ENCODE data around the gene ST6GAL1. TPM values are rescaled to one million over a fixed set of nuclear protein-coding genes. Genes with fewer than 3 reads are reported as not detected.
A peak's percentile ranks its signal among the peaks of the same experiment; 100 is the strongest.
"Not testable (repeated sequence)": the region's sequence is repeated elsewhere in the genome, so short reads cannot be mapped to it uniquely, and the experiment has no call there.

ST6GAL1 gene
- total RNA-seq, 2 donors from 2014 or later = 41.9 to 53.3 TPM

DNA sequence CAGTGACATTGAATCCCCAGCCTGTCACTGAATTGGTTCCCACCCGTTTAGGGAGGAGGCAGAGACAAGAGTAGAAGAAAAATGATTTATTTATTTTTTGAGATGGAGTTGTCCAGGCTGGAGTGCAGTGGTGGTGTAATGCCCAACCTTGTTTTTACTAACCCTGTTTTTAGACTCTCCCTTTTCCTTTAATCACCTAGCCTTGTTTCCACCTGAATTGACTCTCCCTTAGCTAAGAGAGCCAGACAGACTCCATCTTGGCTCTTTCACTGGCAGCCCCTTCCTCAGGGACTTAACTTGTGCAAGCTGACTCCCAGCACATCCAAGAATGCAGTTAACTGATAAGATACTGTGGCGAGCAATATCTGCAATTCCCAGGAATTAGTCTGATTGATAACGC lies 80.1 kb downstream of the ST6GAL1 start:
- DNase-seq (ENCODE audit: low spot score); intact Hi-C loops (cut with DNase I): not testable (repeated sequence)

GRCh38 chr3:187011915-187012314 lies 81.6 kb downstream of the ST6GAL1 start:
- intact Hi-C loops (cut with DNase I) = no loop called here
- no peak for DNase-seq (ENCODE audit: low spot score)

DNA sequence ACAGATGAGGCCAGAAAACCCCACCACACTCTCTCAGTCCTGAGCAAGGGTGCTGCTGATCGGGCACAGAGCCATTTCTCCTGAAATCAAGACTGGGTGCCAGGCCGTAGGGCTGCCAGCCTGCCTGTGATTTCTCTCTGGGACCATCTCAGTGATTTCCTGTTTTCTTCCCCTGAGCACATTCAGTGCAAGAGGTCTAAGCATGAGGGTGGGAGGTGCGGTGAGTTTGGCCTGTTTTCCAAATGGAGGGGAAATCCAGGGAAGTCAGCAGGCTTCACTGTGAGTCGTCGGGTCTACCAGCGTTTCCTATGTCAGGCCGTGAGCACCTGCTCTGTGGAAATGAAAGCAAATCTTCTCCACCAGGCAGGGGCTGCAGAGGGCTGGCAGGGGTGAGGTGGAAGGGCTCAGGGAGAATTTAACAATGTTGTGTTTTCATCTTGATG lies 82.3 kb downstream of the ST6GAL1 start:
- DNase-seq (ENCODE audit: low spot score) = no peak
- intact Hi-C loops (cut with DNase I) = no loop called here

GRCh38 chr3:187013159-187013716 lies 82.9 kb downstream of the ST6GAL1 start:
- intact Hi-C loops (cut with DNase I) = no loop called here
- no peak for DNase-seq (ENCODE audit: low spot score)

DNA sequence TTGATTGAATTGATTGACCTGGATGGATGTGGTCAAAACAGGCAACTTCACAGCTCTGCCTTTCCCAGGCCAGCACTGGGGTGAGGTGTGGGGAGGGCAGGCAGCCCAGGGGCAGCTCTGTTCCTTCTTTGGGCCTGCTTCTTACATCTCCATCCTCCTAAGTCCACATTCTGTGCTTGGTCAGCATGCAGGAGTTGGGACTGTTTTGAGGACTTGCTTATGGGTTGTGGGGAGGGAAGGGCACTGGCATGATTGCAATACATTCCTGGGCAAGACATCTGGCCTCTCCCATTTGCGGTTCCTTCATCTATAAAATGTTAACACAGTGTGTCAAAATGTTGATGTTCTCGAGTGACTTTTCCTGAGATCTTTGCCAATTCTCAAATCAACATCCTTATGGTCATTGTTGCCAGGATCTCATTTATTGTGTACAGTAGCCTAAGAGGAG lies 84.1 kb downstream of the ST6GAL1 start:
- DNase-seq (ENCODE audit: low spot score) = no peak
- intact Hi-C loops (cut with DNase I) = no loop called here

- DNase-seq (ENCODE audit: low spot score) = no peak
- intact Hi-C loops (cut with DNase I) = no loop called here
Measured at GRCh38 chr3:187015903-187016638, 85.7 kb downstream of the ST6GAL1 start.

- intact Hi-C loops (cut with DNase I) = no loop called here
- no peak for DNase-seq (ENCODE audit: low spot score)
Measured at GRCh38 chr3:187016639-187017345, 86.5 kb downstream of the ST6GAL1 start.

DNA sequence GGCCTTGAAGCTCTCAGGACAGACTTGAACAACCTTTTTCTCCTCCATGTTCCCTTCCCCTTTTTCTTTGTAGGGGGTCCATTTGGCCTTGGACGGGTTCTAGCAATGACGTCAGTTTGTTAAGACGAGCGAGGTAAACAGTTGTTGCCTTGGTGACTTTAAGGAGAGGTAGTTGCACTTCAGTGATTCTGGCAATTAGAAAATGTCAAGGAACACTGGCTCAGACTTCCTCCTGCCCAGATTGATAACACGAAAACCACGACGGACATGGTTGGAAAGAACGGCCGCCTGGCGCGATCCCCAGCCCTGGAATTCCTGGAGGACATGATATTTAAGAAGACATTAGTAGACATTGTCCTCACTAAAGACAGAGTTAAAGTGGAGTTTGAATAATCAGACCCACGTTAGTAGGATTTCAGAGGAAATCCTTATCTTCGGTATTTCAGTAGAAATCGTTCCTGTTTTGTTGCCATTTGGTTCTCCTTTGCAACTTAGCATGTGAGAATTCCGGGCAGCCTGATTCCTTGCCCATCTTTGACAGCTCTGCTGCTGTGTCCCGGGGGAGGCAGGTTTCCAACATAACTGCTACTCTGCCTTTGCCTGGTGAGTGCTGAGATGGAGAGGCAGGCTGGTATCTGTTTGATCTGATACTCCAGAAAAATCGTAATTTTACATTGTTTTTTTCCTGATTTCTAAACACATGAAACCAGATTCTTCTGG lies 87.3 kb downstream of the ST6GAL1 start:
- intact Hi-C loops (cut with DNase I) = no loop called here
- DNase-seq (ENCODE audit: low spot score) = peak; percentile 87

GRCh38 chr3:187019542-187020072 lies 89.3 kb downstream of the ST6GAL1 start:
- no peak for DNase-seq (ENCODE audit: low spot score)
- intact Hi-C loops (cut with DNase I) = no loop called here

- intact Hi-C loops (cut with DNase I) = no loop called here
Measured at GRCh38 chr3:187020376-187020775, 90.0 kb downstream of the ST6GAL1 start.

DNA sequence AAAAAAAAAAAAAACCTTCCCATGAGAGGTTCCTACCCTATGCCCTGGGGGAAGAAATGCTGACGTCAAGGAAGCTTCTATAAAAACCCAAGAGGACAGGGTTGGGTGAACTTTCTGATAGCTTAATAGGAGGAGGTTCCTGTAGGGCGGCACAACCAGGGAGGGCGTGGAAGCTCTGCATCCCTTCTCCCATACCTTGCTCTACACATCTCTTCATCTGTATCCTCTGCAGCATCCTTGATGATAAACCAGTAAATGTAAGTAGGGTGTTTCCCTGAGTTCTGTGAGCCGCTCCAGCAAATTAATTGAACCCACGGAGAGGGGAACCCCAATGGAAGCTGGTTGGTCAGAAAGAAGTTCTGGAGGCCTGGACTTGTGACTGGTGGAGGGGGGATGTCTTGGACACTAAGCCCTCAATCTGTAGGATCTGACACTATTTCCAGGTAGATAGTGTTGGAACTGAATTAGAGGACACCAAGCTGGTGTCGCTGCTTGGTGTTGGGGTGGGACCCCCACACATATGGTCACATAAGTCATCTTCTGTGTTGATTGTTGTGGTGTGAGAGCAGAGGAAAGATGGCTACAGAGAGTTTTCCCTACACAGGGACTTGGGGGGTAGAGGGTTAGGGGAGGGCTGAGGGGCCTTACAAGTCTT lies 91.5 kb downstream of the ST6GAL1 start:
- no peak for DNase-seq (ENCODE audit: low spot score)
- intact Hi-C loops (cut with DNase I) = no loop called here

More at GRCh38 chr3:187020376-187020775, 90.0 kb downstream of the ST6GAL1 start:
- no peak for DNase-seq (ENCODE audit: low spot score)

- intact Hi-C loops (cut with DNase I) = no loop called here
Measured at GRCh38 chr3:187022403-187023029, 92.2 kb downstream of the ST6GAL1 start.

GRCh38 chr3:187023340-187023739 lies 93.0 kb downstream of the ST6GAL1 start:
- intact Hi-C loops (cut with DNase I); DNase-seq (ENCODE audit: low spot score): not testable (repeated sequence)

More at GRCh38 chr3:187022403-187023029, 92.2 kb downstream of the ST6GAL1 start:
- no peak for DNase-seq (ENCODE audit: low spot score)

GRCh38 chr3:187024536-187025226 lies 94.4 kb downstream of the ST6GAL1 start:
- DNase-seq (ENCODE audit: low spot score) = no peak

DNA sequence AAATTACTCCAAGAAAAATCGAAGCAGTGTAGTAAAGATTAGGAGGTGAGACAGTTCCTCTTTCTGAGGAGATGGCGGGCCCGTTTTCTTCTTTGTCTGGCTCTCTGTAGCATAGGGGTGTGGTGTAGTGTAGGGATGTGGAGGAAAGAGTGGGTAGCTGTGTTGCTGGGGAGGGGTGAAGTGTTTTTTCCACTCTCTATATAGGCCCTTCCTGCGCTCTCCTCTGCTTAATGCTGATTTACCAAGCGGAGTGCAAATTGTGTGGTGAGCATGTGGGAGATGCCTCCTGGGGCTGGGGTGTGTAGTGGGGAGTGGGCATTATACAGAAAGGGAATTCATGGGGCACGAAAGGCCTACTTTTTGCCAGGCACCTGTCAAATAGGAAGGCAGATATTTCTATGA lies 94.9 kb downstream of the ST6GAL1 start:
- intact Hi-C loops (cut with DNase I) = no loop called here

More at GRCh38 chr3:187024536-187025226, 94.4 kb downstream of the ST6GAL1 start:
- intact Hi-C loops (cut with DNase I) = no loop called here

GRCh38 chr3:187025656-187026316 lies 95.5 kb downstream of the ST6GAL1 start:
- intact Hi-C loops (cut with DNase I) = no loop called here
- DNase-seq (ENCODE audit: low spot score) = no peak

More for the DNA sequence above, 94.9 kb downstream of the ST6GAL1 start:
- DNase-seq (ENCODE audit: low spot score) = no peak

DNA sequence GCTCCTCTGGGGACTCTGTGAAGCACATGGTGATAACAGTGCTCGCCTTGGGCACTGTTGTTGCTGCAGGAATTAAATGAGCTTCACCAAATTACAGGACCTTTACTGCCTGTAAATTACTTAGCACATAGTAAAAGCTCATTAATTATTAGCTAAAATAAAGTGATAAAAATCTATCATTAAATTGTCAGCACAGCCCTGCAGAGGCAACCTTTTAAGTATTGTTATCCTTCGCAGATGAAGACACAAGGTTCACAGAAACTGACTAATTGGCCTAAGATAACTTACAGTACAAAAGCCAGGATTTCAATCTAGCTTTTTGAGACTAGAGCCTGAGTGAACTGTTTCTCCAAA lies 96.0 kb downstream of the ST6GAL1 start:
- DNase-seq (ENCODE audit: low spot score) = no peak
- intact Hi-C loops (cut with DNase I) = no loop called here

Data from posterior vena cava (tissue), 2 donors.